ENCODE data around the gene MRGPRE.
"Not testable (repeated sequence)": the region's sequence is repeated elsewhere in the genome, so short reads cannot be mapped to it uniquely, and the experiment has no call there.

GRCh38 chr11:3254773-3255172, 22.6 kb upstream of the MRGPRE start:
- not testable (repeated sequence) for TF ChIP-seq POLR2AphosphoS5, CTCF (IDR thresholded peaks at IDR 0.05)

Measured in sigmoid colon (tissue), 4 donors.